ENCODE results near the gene EPAS1. TPM values are rescaled to one million over a fixed set of nuclear protein-coding genes. Genes with fewer than 3 reads are reported as not detected.

Gene EPAS1
- total and polyA plus RNA-seq, 9 of the 15 experiments (the other 6 are each of a cell fraction or from before 2014, with no cell fraction given), result 0.25 to 11.2 (median 4.1) TPM

DNA sequence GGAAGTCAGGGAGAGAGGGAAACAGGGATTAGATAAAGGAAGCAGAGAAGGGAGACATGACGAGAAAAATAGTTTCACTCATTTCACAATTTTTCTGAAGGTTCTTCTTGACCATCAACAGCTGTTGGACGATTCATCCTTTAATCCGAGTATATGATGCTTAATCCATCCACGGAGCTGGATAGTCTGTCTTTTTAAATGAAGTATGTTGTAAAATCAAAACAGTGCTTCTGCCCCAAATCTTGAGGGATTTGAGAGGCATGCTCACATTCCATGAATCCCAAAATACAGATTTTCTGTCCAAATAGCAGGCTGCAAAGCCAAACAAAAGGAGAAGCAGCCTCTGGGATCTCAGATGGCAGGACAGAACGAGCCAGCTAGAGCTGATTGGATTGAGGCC is 47.5 kb downstream of the EPAS1 start (continued):
- TF ChIP-seq RCOR1 (IDR thresholded peaks at IDR 0.05; ENCODE audit: borderline replicate concordance in 1 of 2, low read depth in 2 of 2, low read length in 2 of 2), result no peak

DNA sequence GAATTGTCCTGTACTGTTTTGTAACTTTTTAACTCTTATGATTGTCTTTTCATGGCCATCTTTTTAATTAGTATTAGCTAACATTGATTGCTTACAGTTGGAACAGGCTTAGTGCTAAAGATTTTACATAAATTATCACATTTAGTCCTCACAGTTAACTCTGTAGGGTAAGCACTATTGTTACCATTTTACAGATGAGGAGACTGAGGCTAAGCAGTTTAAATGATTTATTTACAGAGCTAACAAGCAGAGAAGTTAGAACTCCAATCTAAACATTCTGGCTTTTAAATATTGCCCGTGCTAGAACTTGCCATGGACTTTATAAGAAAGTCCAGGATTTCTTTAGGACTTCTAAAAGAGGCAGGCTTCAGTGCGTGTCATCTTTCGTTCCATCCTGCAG is 48.6 kb downstream of the EPAS1 start:
- 77% methylated on average over 3 of the region's 3 CpGs for WGBS (ENCODE audit: insufficient coverage, low coverage, missing lambda C conversion rate)
- H2AFZ ChIP-seq (ENCODE audit: low read depth, low read length), result no peak overlapping the region
- no TSS peak for BruUV-seq (replicated peaks)

More for the DNA sequence above, 48.6 kb downstream of the EPAS1 start:
- ATAC-seq, result no peak
- POLR2A ChIA-PET, result no interaction called here
- intact Hi-C loops (cut with micrococcal nuclease), result no loop called here
- Histone ChIP-seq H3K27me3 (ENCODE audit: control insufficient read depth in 2 of 2, insufficient read depth in 2 of 2, low read length in 2 of 2) (no peaks in the 10 kb centered on the region), H3K9me1 (ENCODE audit: control insufficient read depth, insufficient read depth, low read length) (no peaks in the 10 kb centered on the region), H3K4me2 (ENCODE audit: insufficient read depth, low read length) (no peak overlapping the region), H3K9ac (ENCODE audit: insufficient read depth in 1 of 2, low read depth in 2 of 2, low read length in 2 of 2) (no peak overlapping the region), H3K9me3 (replicated peaks; ENCODE audit: control insufficient read depth, insufficient read depth, low read depth, low read length) (no peaks in the 10 kb centered on the region), H3K4me1 (replicated peaks in 1 of 2; ENCODE audit: control insufficient read depth in 2 of 2, insufficient read depth in 2 of 2, low read length in 2 of 2) (peaks cover 9 to 29% of the 10 kb centered on the region in 2 experiments), H3K4me3 (no peak overlapping the region), H3K27ac (ENCODE audit: extremely low read depth, low read depth, low read length) (no peak overlapping the region), H3K79me2 (ENCODE audit: control insufficient read depth, insufficient read depth, low read length) (no peaks in the 10 kb centered on the region), H3K36me3 (ENCODE audit: control insufficient read depth, insufficient read depth, low read length) (no peaks in the 10 kb centered on the region; the same call in 2 of the 3 replicates), H4K20me1 (replicated peaks; ENCODE audit: control insufficient read depth, insufficient read depth, low read length) (0 out of 2 replicates have a peak, but pooled peaks cover 3% of the 10 kb centered on the region)
- TF ChIP-seq RBM25 (IDR thresholded peaks at IDR 0.05; ENCODE audit: low read depth, low read length, severe bottlenecking) (peak; percentile 94), ARHGAP35 (IDR thresholded peaks at IDR 0.05; ENCODE audit: partially characterized antibody) (no peak), ADNP (tag; IDR thresholded peaks at IDR 0.05) (0 out of 2 replicates have a peak, but pooled peaks have one; percentile 43), U2AF1 (optimal IDR thresholded peaks at IDR 0.05; ENCODE audit: low read depth, low read length) (no peak), BCOR (IDR thresholded peaks at IDR 0.05) (0 out of 2 replicates have a peak, but pooled peaks have one; percentile 55), KDM1A (IDR thresholded peaks at IDR 0.05) (0 out of 4 replicates have a peak, but pooled peaks have one; percentile 12 to 26), MECOM (CRISPR knock-in tag; IDR thresholded peaks at IDR 0.05) (no peak)
- CTCF ChIA-PET (ENCODE audit: low intra/inter-chr PET ratio), result no interaction called here
- in situ Hi-C loops (cut with MboI), result no loop called here
- no peak for DNase-seq (ENCODE audit: extremely low read depth in 1 of 4, low spot score in 3 of 4)
- no peak for FAIRE-seq
